IPS-NIHi7 (cell line): Measurements from ENCODE around the gene HTR3C.
"Not testable (repeated sequence)": the region's sequence is repeated elsewhere in the genome, so short reads cannot be mapped to it uniquely, and the experiment has no call there.

Experiments used
- DNase-seq: peaks from one replicate; pipeline ENCODE4 v3.0.0; 2012; ENCODE audit warnings: mixed read lengths; ENCODE audit errors: extremely low spot score

HTR3C gene

DNA sequence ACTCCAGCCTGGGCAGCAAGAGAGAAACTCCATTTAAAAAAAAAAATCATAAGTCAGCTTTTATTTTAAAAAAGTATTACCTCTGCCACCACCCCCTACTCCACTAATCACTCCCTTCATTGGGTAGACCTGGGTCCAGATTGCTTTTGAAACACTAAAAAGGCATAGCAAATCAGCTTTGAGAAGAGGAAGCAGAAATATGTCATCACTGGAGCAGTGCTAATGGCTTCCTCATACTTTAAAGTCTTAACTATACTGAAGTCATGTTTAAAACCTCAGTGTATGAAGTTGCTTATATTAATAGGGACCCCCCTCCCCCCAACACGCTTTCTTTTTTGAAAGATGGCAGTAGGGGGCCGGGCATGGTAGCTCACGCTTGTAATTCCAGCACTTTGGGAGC is 22.3 kb upstream of the HTR3C start:
- DNase-seq, result no peak

DNA sequence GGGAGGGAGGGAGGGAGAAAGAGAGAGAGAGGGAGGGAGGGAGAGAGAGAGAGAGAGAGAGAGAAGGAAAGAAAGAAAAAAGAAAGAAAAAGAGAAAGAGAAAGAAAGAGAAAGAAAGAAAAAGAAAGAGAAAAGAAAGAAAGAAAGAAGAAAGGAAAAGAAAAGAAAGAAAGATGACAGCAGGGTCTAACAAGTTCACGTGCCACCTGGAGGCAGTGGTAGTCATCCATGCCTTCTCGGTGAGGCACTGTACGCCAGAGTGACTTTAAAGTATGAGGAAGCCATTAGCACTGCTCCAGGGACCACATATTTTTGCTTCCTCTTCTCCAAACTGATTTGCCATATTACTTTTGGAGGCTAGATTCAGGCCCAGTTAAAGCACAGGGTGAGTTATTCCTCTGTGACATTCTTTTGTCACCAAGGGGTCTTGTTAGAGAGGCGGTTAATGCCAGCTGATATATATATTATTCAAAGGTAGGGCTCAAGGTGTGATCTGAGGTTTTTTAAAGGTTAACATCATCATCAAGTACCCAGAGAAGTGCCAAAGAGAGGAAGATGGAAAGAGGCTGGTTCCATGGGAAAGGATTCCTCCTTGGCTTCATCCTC is 21.6 kb upstream of the HTR3C start, which contains the start of gene HTR3D:
TSS of gene HTR3D (plus strand) at position 556 of the 606 bp plus-strand sequence. CDS start at position 556, 0 bp downstream.
- DNase-seq, result no peak

DNA sequence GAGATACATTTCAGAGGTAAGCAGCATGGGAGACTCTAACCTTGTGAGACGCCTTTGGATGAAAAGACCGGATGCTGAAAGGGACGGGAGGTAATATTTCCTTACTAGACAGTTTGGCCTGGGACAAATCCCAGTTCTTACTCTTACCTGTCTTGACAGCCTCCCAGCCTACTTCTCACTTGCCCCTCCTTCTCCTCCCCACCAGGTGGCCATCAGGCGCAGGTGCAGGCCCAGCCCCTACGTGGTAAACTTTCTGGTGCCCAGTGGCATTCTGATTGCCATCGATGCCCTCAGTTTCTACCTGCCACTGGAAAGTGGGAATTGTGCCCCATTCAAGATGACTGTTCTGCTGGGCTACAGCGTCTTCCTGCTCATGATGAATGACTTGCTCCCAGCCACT is 15.0 kb upstream of the HTR3C start:
- no peak for DNase-seq

DNA sequence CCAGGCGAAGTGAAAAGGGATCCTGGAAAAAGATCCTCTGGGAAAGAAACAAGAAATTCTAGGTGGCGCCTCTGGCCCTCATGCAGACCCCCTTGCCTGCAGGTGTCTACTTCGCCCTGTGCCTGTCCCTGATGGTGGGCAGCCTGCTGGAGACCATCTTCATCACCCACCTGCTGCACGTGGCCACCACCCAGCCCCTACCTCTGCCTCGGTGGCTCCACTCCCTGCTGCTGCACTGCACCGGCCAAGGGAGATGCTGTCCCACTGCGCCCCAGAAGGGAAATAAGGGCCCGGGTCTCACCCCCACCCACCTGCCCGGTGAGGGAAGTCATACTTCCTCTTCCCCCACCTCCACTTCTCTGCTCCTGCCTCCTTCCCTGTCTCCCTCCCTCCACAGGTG is 14.5 kb upstream of the HTR3C start:
- not testable (repeated sequence) for DNase-seq

DNA sequence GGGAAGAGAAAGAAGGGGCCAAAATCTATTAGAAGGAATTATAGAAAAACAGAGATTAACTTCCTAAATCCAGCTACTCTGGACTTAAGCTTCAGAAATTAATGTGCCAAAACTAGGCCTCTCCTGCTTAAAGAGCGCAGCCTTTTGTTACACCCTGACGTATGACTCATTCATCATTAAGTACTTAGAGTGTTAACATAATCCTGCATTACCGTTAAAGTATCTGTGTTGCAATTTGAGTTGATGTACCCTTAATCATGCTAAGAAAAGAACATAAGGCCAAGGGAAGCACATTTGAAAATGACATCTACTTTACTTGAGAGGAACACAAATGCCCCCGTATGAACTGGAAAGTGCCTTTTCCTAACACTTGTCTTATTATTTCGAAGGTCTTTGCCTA is 13.4 kb upstream of the HTR3C start:
- no peak for DNase-seq

DNA sequence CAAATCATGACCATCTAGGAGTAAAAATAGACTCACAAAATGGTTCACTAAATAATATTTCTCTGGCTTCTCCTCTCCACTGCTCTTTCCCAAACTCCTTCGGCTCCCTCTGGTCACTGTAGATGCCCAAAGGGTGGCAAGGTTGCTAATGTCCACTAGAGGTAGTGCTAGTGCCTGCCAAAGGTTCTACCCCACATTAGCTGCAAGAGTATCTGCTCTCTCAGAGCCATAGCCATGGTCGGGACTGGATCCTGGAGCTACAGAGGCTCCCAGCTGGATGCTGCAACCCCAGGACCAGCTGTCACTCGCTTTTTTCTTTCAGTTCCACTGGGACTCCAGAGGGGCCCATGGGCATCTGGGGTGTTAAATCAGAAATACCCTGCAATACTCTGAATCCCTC is 12.8 kb upstream of the HTR3C start:
- DNase-seq, result peak; percentile 71

DNA sequence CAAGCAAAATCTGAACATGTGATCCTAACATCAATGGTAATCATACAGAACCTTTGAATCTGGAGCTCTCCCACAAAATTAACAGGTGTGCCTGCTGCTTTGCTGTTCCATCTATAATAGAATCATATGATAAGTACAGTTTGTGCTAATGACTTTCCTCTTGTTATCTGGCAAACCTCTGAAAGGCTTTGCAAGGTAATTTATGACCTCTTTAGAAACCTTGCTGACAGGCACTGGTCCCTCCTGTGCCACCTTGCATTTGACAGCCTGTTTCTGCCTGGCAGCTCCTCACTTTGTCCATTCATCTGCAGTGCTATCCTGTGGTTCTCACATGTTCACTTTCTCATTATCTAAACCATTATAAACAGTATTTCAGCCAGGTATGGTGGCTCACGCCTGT is 10.2 kb upstream of the HTR3C start:
- no peak for DNase-seq

DNA sequence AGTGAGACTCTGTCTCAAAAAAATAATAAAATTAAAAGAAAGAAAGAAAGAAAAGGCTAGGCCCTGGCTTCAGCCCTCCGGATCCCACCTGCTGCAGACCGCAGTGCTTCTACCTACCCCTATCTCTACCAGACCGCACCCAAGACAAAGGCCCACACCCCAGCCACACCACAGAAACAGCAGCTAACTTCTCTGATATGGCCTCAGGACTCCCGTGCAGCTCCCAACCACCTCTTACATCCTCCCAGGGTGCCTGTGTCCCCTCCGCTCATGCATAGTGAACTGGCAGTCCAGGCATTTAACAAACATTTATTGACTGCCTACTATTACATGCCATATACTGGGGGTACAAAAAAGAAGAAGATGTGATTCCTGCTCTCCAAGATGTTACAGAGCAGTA is 6.9 kb upstream of the HTR3C start:
- DNase-seq, result no peak

DNA sequence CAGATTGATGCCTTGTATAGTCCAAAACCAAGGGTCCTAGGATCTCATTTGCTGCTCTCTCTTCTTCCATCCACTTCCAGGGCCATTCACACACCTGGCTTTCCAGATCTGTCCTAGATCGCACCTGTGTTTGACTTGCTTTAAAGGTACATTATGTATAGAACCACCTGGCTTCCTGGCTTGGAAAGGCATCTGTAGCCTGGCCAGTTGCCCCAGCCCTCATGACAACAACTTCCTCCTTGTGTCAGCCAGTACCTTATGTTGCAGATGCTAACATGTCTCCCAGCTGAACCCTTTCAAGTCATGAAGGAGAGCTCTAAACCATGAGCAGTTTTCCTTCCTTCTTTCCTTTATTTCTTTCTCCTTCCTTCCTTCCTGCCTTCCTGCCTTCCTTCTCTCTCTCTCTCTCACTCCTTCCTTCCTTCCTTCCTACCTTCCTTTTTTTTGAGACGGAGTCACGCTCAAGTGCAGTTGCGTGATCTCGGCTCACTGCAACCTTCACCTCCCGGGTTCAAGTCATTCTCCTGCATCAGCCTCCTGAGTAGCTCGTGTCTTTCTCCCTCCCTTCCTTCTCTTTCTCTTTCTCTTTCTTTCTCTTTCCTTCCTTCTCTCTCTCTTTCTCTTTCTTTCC is 2.5 kb upstream of the HTR3C start:
- no peak for DNase-seq

DNA sequence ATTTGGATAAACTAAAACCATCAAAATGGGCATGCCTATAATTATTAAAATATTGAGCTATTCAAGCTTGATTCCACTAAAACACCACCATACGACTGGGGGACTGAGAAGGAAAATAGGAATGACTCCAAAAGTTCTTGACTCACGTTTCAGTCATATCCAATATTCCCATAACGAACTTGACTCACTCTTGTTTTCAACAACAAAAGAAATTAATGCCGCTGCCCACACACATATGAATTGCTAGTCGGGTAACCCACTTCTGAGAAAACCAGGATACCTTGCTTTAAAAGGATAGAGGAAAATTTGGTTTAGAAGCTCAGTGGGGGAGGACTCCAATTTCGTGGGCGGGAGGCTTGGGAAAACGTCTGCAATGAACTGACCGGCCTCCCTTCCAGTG is 5.2 kb downstream of the HTR3C start:
- DNase-seq, result no peak

DNA sequence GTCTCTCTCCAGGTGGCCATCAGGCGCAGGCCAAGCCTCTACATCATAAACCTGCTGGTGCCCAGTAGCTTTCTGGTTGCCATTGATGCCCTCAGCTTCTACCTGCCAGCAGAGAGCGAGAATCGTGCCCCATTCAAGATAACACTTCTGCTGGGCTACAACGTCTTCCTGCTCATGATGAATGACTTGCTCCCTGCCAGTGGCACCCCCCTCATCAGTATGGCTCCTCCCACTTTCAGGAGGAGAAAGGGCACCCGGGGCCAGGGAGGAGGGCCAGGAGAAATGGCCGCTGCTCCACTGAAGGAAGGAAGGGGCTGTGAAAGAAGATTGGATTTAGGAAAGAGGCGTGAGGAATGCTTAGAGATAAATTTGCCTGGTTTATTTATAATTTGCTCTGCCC is 6.6 kb downstream of the HTR3C start:
- no peak for DNase-seq

DNA sequence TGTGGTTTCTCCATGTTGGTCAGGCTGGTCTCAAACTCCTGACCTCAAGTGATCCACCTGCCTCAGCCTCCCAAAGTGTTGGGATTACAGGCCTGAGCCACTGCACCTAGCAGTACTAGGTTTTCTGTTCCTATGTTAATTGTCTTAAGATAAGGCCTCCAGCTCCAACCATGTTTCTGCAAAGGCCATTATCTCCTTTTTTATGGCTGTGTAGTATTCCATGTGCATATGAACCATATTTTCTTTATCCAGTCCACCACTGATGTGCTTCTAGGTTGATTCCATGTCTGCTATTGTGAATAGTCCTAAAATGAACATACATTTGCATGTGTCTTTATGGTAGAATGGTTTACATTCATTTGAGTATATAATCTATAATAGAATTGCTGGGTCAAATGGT is 9.8 kb downstream of the HTR3C start:
- DNase-seq, result no peak

DNA sequence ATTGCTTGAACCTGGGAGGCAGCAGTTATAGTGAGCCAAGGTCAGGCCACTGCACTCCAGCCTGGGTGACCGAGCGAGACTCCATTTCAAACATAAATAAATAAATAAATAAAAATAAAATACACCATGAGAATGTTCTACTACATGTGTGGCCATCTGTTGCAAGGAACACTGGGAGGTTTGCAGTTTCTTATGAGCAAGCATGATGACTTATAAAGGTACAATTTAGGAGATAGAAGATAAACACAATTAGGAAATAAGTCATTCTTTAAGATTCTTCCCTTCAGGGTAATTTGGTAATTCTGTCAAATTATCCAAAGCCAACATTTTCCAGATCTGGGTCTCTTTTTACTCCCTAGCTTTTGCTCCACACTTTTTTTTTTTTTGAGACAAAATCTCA is 13.4 kb downstream of the HTR3C start:
- DNase-seq, result no peak

DNA sequence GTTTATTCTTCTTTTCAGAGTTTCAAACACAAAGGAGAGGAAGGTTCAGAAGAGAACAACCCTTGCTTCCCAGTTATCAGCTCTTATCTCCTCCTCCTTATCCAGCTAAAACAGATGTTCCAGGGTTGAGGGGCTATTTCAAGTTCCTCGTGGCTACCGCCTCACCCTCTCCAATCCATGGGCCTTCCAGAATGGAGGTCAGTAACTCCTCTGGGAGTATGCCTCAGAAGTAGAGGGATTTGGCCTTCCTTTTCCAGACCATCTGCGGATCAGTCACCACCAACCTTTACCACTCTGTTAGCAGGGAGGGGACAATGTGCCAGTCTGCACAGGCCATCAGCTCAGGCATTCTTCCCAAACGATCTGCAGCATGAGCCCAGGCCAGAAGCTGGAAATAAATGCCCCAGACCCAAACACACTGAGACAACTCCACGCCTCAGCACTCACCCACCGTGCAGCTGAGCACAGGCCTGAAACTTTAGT is 14.8 kb downstream of the HTR3C start:
- no peak for DNase-seq

DNA sequence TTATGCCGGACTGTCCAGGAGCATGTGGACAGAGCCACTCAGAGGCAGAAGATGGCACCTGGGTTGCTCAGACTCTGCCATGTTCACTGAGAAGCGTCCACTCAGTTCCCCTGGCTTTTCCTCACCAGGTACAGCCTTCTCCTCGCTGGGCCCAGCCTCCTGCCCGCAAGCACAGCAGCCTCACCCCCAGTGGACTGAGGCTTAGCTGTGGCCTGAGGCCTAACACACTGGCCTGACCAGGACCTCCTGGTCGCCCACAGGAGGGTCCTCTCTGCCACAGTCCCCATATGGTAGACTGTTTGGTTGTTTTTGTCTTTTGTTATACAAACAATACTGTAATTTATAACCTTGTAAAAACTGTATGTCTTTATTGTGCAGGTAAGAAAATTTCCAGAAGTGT is 15.5 kb downstream of the HTR3C start:
- DNase-seq, result no peak

DNA sequence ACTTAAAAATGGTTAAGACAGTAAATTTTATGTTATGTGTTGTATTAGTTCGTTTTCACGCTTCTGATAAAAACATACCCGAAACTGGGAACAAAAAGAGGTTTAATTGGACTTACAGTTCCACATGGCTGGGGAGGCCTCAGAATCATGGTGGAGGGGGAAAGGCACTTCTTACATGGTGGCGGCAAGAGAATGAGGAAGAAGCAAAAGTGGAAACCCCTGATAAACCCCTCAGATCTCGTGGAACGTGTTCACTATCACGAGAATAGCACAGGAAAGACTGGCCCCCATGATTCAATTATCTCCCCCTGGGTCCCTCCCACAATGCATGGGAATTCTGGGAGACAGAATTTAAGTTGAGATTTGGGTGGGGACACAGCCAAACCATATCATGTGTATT is 18.3 kb downstream of the HTR3C start:
- DNase-seq, result not testable (repeated sequence)

DNA sequence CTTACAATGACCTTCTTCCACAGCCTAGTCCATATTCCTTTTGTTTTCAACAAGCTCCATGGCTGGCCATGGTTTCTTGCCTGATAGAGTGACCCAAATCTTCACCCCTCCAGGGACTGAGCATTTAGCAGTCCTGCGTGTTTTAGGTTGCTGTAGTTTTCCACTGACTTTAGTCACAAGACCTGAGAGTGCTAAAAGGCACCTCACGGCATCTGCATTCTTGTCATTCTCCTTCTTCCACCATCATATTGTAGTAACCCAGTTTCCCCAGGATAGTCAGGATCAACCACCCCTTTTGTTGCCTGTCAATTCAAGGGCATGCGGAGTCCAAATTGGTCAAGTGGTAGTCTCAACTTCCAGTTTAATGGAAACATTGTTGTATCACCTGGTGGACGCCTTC is 20.8 kb downstream of the HTR3C start:
- DNase-seq, result no peak

DNA sequence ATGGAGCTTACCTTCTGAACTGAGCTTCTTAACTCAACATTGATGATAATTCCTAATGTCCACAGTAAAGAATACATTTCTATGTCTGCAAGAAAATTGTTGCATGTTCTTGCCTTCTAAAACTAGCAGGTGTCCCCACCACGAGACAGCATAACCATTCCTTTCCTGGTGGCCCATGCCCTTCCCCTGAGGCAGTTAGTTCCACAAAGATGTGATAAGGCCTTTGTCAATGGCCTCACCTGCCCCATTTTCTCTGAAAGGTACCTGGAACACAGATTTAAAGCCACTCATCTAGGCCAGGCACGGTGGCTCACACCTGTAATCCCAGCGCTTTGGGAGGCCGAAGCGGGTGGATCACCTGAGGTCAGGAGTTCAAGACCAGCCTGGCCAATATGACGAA is 23.1 kb downstream of the HTR3C start:
- DNase-seq, result no peak

DNA sequence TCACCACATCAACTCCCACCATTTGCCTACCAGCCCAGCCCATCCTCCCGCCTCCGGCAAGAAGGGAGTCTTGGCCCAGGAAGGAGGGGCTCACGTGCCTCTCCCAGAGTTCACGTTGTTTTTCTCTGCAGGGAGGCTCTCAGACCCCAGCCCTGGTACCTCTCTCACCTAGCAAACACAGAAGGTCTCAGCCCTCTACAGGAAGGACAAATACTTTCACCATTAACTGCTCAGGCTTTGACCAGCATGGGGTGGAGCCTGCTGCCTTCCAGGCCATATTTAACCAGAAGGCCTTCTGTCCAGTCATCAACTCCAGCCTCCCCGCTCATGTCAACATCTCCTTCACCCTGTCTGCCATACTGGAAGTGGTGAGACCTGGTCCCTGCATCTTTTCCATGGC is 25.0 kb downstream of the HTR3C start:
- peak; percentile 49 for DNase-seq

DNA sequence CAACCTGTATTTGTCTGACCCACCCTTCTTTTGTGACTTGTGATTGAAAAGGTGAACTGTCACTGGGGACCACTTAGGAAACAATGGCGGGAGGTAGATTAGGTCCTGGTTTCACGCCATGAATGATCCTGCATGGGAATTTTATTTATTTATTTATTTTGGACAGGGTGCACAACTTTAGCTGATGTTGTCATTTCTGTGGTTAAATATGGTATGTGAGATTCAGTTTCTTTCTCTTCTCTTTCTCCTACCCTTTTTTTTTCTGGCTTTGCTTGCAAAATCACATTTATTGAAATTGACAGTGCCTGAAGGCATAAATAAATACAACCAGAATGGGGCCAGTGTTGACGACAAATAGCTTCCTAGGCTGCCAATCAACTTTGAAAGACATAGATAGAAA is 26.0 kb downstream of the HTR3C start:
- no peak for DNase-seq

DNA sequence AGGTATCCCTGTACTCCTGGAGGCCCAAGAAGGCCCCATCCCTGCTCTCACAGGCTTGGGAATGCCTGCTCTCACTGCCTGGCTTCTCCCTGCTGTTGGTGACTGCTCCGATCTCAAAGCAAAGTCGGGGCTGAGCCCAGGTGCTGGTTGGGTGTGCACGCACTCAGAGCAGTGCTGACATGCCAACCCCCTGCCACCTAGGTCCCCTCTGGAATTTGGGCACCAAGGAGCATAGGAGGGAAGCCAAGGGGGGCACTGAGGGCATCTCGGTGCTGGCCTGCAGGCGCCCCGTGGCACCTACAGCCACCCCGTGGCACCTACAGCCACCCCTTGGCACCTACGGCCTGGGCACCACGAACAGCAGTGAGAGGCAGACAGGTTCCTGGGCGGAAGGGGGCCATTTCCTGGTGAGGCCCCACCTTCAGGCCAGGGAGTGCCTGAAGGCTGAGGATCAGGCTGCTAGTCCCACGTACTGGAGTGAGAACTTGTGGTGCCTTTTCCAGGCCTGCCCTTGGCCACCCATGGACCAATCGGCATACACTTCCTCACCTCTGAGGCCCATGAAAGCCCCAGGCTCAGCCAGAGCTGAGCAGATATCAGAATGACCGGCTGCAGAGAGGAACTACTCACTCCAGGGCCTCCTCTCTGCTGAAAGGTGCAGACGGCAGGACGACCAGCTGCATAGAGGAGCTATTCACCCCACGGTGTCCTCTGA is 28.4 kb downstream of the HTR3C start:
- DNase-seq, result no peak

DNA sequence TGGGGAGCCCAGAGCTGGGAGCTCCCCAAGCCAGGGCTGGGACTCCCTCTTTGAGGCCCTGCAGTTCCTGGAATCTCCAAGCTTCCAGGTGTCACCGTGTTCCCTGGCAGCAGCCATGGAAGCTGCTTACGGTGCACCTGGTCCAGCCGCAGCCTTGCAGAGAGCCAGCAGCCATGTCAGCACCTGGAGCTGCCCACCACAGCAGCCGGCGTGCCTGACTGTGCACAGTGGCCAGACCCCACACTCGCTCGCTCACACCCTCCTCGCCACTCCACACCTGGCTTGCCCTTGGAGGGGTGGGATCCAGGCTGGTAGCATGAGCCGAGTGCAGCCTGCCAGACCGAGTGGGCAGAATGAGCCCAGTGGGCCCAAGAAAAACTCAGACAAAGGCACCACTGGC is 29.2 kb downstream of the HTR3C start:
- DNase-seq, result no peak

DNA sequence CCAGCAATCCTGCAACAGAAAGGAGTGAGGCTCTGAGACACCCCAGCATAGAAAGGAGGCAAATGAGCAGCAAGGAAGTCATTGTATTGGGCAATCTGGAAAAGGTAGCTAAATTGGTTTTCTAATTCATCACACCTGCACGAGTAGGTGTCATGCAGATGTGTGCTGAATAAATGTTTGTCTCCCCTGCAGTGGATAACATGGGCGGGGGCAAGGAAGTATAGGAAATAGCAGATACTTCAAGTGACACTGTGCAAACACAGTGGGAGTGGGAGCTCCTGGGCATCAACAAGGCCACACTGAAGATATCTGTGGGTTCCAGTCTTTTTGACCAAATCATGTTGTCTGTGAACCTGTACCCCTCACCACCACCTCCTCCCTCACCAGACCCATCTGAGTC is 29.6 kb downstream of the HTR3C start:
- no peak for DNase-seq
